H1 (cell line): Measurements from ENCODE around the gene WASF3. TPM values are rescaled to one million over a fixed set of nuclear protein-coding genes. Genes with fewer than 3 reads are reported as not detected.

Experiments used
- CTCF ChIA-PET: fragments of 300-600 bp; sonication (Branson Sonifier 250); formaldehyde crosslinking; loops from one replicate; lab custom pipeline; 2021; ENCODE audit not compliant: partially characterized antibody; lab: Charles Lee
- POLR2A ChIA-PET: fragments of 300-600 bp; sonication (Branson Sonifier 250); formaldehyde crosslinking; loops from one replicate; lab custom pipeline; 2021; ENCODE audit warnings: inconsistent platforms; ENCODE audit not compliant: partially characterized antibody; lab: Charles Lee
- DNase-seq, 2 experiments: peaks; one replicate each; pipeline versions ENCODE4 v3.0.0 to v3.0.0-alpha.2; 2010 to 2022; ENCODE audit warnings: low spot score in 2 of 2, low read depth in 1 of 2, mixed read lengths in 1 of 2
- FAIRE-seq: peaks from 2 replicates; lab custom pipeline; 2011; peaks lifted over from hg19 to GRCh38; lab: Jason Lieb, UNC
- H2AFZ ChIP-seq: 2 replicates; pipeline ENCODE4 v1.8.1; 2012; ENCODE audit warnings: low read length, inconsistent platforms
- H2AK5ac ChIP-seq: 2 replicates; pipeline ENCODE4 v1.6.1; 2013; ENCODE audit warnings: low read depth, low read length
- H2BK120ac ChIP-seq: replicated peaks from 2 replicates; pipeline ENCODE3; 2013; ENCODE audit warnings: low read depth, low read length, inconsistent platforms
- H2BK12ac ChIP-seq: 2 replicates; pipeline ENCODE4 v1.6.1; 2013; ENCODE audit warnings: low read depth, low read length
- H2BK15ac ChIP-seq: 2 replicates; pipeline ENCODE4 v1.6.1; 2013; ENCODE audit warnings: low read length
- H2BK20ac ChIP-seq: 2 replicates; pipeline ENCODE4 v1.6.1; 2013; ENCODE audit warnings: low read length
- H2BK5ac ChIP-seq: 2 replicates; pipeline ENCODE4 v1.6.1; 2013; ENCODE audit warnings: low read depth, low read length
- H3K14ac ChIP-seq: 2 replicates; pipeline ENCODE4 v1.6.1; 2013; ENCODE audit warnings: inconsistent platforms; ENCODE audit not compliant: insufficient read length
- H3K18ac ChIP-seq: 2 replicates; pipeline ENCODE4 v1.6.1; 2013; ENCODE audit warnings: low read length; ENCODE audit errors: extremely low read depth
- H3K23ac ChIP-seq: 2 replicates; pipeline ENCODE4 v1.6.1; 2013; ENCODE audit warnings: inconsistent platforms; ENCODE audit not compliant: insufficient read length
- H3K23me2 ChIP-seq: 2 replicates; pipeline ENCODE4 v1.6.1; 2013; ENCODE audit warnings: low read depth, low read length
- H3K27ac ChIP-seq: 2 replicates; pipeline ENCODE4 v1.6.1; 2011; ENCODE audit warnings: low read depth, low read length, inconsistent platforms
- H3K27me3 ChIP-seq, 4 experiments: replicated peaks in 1 of 4; 1 replicate in 1 of 4; 2 replicates in 3 of 4; pipeline versions ENCODE4 v1.6.1 to v1.8.1; 2011 to 2013; ENCODE audit warnings: low read length in 3 of 4, mild to moderate bottlenecking in 3 of 4, inconsistent platforms in 2 of 4, mixed read lengths in 2 of 4, moderate library complexity in 1 of 4; ENCODE audit not compliant: control insufficient read depth in 3 of 4, insufficient read depth in 3 of 4; ENCODE audit errors: extremely low read depth in 1 of 4
- H3K36me3 ChIP-seq, 4 experiments: 2 replicates each; pipeline versions ENCODE4 v1.6.1 to v1.8.1; 2011 to 2013; ENCODE audit warnings: mild to moderate bottlenecking in 4 of 4, low read length in 3 of 4, moderate library complexity in 2 of 4, control low read depth in 1 of 4, inconsistent platforms in 1 of 4; ENCODE audit not compliant: insufficient read depth in 4 of 4, control insufficient read depth in 2 of 4
- H3K4ac ChIP-seq: replicated peaks from 2 replicates; pipeline ENCODE3; 2013; ENCODE audit warnings: low read length, low read depth, mixed read lengths, inconsistent platforms; ENCODE audit not compliant: insufficient read length
- H3K4me1 ChIP-seq, 4 experiments: replicated peaks in 1 of 4; 1 replicate in 1 of 4; 2 replicates in 3 of 4; pipeline versions ENCODE4 v1.6.1 to v1.8.1; 2011 to 2013; ENCODE audit warnings: low read length in 3 of 4, inconsistent platforms in 2 of 4, mixed read lengths in 1 of 4; ENCODE audit not compliant: insufficient read depth in 4 of 4, control insufficient read depth in 3 of 4
- H3K4me2 ChIP-seq, 2 experiments: 2 replicates each; pipeline versions ENCODE4 v1.6.1 to v1.8.1; 2011 to 2013; ENCODE audit warnings: low read depth in 2 of 2, low read length in 2 of 2, control low read depth in 1 of 2, inconsistent platforms in 1 of 2, mild to moderate bottlenecking in 1 of 2; ENCODE audit not compliant: insufficient read depth in 1 of 2
- H3K4me3 ChIP-seq, 4 experiments: fragments of 200-600, 300-600 bp in 1 of 4; sonication (generic), shearing (Covaris generic), sonication (Bioruptor Twin) in 1 of 4; 2 replicates each; pipeline versions ENCODE4 v1.5.1 to v1.8.1; 2011 to 2016; ENCODE audit warnings: low read length in 4 of 4, low read depth in 3 of 4, control low read depth in 2 of 4, inconsistent platforms in 2 of 4, mild to moderate bottlenecking in 2 of 4, mixed read lengths in 1 of 4, moderate library complexity in 1 of 4; ENCODE audit not compliant: insufficient read depth in 2 of 4; ENCODE audit errors: extremely low read depth in 1 of 4
- H3K56ac ChIP-seq: replicated peaks from 2 replicates; pipeline ENCODE3; 2013; ENCODE audit warnings: low read depth, mild to moderate bottlenecking, mixed read lengths, low read length, inconsistent platforms; ENCODE audit not compliant: insufficient read length
- H3K79me1 ChIP-seq: 2 replicates; pipeline ENCODE4 v1.6.1; 2013; ENCODE audit warnings: low read depth, low read length, control low read depth
- H3K79me2 ChIP-seq, 2 experiments: 2 replicates each; pipeline versions ENCODE4 v1.6.1 to v1.8.1; 2012 to 2013; ENCODE audit warnings: low read length in 2 of 2, mild to moderate bottlenecking in 2 of 2, inconsistent platforms in 1 of 2; ENCODE audit not compliant: insufficient read depth in 2 of 2, control insufficient read depth in 1 of 2
- H3K9ac ChIP-seq, 4 experiments: replicated peaks in 1 of 4; 1 replicate in 1 of 4; 2 replicates in 3 of 4; pipeline versions ENCODE4 v1.6.1 to v1.8.1; 2011 to 2013; ENCODE audit warnings: low read depth in 3 of 4, low read length in 3 of 4, control low read depth in 2 of 4, mild to moderate bottlenecking in 2 of 4, moderate library complexity in 2 of 4, inconsistent platforms in 1 of 4; ENCODE audit errors: extremely low read depth in 1 of 4
- H3K9me3 ChIP-seq, 2 experiments: 2 replicates each; pipeline versions ENCODE4 v1.6.1 to v1.8.1; 2012 to 2013; ENCODE audit warnings: mild to moderate bottlenecking in 2 of 2, moderate library complexity in 2 of 2, control low read depth in 1 of 2, inconsistent platforms in 1 of 2, low read depth in 1 of 2, low read length in 1 of 2, mixed read lengths in 1 of 2; ENCODE audit not compliant: insufficient read depth in 2 of 2
- H4K20me1 ChIP-seq, 2 experiments: replicated peaks in 1 of 2; 2 replicates each; pipeline versions ENCODE3 to v1.8.1; 2011 to 2013; ENCODE audit warnings: inconsistent platforms in 2 of 2, low read length in 2 of 2, mild to moderate bottlenecking in 1 of 2; ENCODE audit not compliant: insufficient read depth in 2 of 2, control insufficient read depth in 1 of 2
- H4K5ac ChIP-seq: 2 replicates; pipeline ENCODE4 v1.6.1; 2013; ENCODE audit warnings: low read length, low read depth, mixed read lengths, inconsistent platforms; ENCODE audit not compliant: insufficient read length
- H4K8ac ChIP-seq: 2 replicates; pipeline ENCODE4 v1.8.0; 2013; ENCODE audit warnings: mild to moderate bottlenecking, moderate library complexity, low read length, inconsistent platforms; ENCODE audit not compliant: insufficient read depth; ENCODE audit errors: extremely low read depth
- H4K91ac ChIP-seq: replicated peaks from 2 replicates; pipeline ENCODE3; 2013; ENCODE audit warnings: low read length, mixed read lengths, inconsistent platforms; ENCODE audit not compliant: insufficient read length
- BCL11A ChIP-seq, 2 experiments: IDR thresholded peaks; one replicate each; pipeline ENCODE4 v1.6.1; 2011; ENCODE audit warnings: low read depth in 2 of 2, low read length in 2 of 2, mild to moderate bottlenecking in 2 of 2
- CTCF ChIP-seq, 3 experiments: IDR thresholded peaks; 1 replicate in 2 of 3; 2 replicates in 1 of 3; pipeline versions ENCODE4 v1.5.1 to v1.6.1; 2011; ENCODE audit warnings: low read length in 3 of 3, mild to moderate bottlenecking in 3 of 3, inconsistent platforms in 2 of 3, low read depth in 1 of 3, moderate library complexity in 1 of 3; ENCODE audit not compliant: insufficient read depth in 1 of 3; ENCODE audit errors: control extremely low read depth in 1 of 3
- FOSL1 ChIP-seq: IDR thresholded peaks from 2 replicates; pipeline ENCODE4 v1.6.1; 2011; ENCODE audit warnings: mild to moderate bottlenecking, low read depth, low read length, moderate library complexity; ENCODE audit not compliant: insufficient read depth
- HDAC2 ChIP-seq, 2 experiments: fragments of 300-600 bp in 1 of 2; sonication (generic) in 1 of 2; IDR thresholded peaks; 2 replicates each; pipeline ENCODE4 v1.6.1; 2011 to 2012; ENCODE audit warnings: low read depth in 2 of 2, low read length in 2 of 2, mild to moderate bottlenecking in 2 of 2, moderate library complexity in 2 of 2, borderline replicate concordance in 1 of 2, inconsistent platforms in 1 of 2
- KDM5A ChIP-seq: fragments of 200-600 bp; IDR thresholded peaks from 2 replicates; pipeline ENCODE4 v1.7.1; 2012; ENCODE audit warnings: mild to moderate bottlenecking, low read length, inconsistent platforms, mixed read lengths
- POLR2A ChIP-seq, 2 experiments: IDR thresholded peaks; 1 replicate in 1 of 2; 2 replicates in 1 of 2; pipeline ENCODE4 v1.6.1; 2011; ENCODE audit warnings: low read depth in 2 of 2, low read length in 2 of 2, mild to moderate bottlenecking in 2 of 2; ENCODE audit errors: control extremely low read depth in 1 of 2
- POU5F1 ChIP-seq: IDR thresholded peaks from 2 replicates; pipeline ENCODE4 v1.6.1; 2011; ENCODE audit warnings: low read depth, mild to moderate bottlenecking, low read length, moderate library complexity
- RAD21 ChIP-seq, 2 experiments: IDR thresholded peaks in 1 of 2; conservative IDR thresholded peaks in 1 of 2; 2 replicates each; pipeline ENCODE4 v1.6.1; 2011; ENCODE audit warnings: low read depth in 2 of 2, low read length in 2 of 2, improper control_type of control experiment in 1 of 2, inconsistent platforms in 1 of 2, mild to moderate bottlenecking in 1 of 2, moderate library complexity in 1 of 2
- SIN3A ChIP-seq, 2 experiments: IDR thresholded peaks in 1 of 2; conservative IDR thresholded peaks in 1 of 2; 2 replicates each; pipeline ENCODE4 v1.6.1; 2011 to 2012; ENCODE audit warnings: low read length in 2 of 2, improper control_type of control experiment in 1 of 2, low read depth in 1 of 2, mild to moderate bottlenecking in 1 of 2
- SUZ12 ChIP-seq: fragments of 200-600 bp; sonication (generic); IDR thresholded peaks from 2 replicates; pipeline ENCODE4 v1.6.1; 2012; ENCODE audit warnings: mild to moderate bottlenecking, inconsistent platforms, low read length, moderate library complexity, mixed read lengths
- TBP ChIP-seq: IDR thresholded peaks from 2 replicates; pipeline ENCODE4 v1.6.1; 2011; ENCODE audit warnings: low read depth, low read length, improper control_type of control experiment
- WGBS, 2 experiments: shearing (Covaris generic) in 1 of 2; methylation state at CpG; one replicate each; pipeline versions ENCODE4 v1.1.6 to v1.1.7; 2013 to 2015; ENCODE audit warnings: low lambda C conversion rate in 2 of 2, mixed read lengths in 2 of 2, inconsistent platforms in 1 of 2, low coverage in 1 of 2, missing lambda C conversion rate in 1 of 2; ENCODE audit not compliant: insufficient replicate concordance in 2 of 2, insufficient coverage in 1 of 2, insufficient read length in 1 of 2; ENCODE audit errors: extremely low coverage in 1 of 2, missing lambda C conversion rate in 1 of 2; 5-methylcytosine and 5-hydroxymethylcytosine counted together
- polyA plus RNA-seq, 7 experiments: library from polyadenylated mRNA; depleted of rRNA in 3 of 7; stranded (reverse) in 5 of 7; unstranded in 2 of 7; fragments of >200 nt in 5 of 7; fragments of 200-250 nt in 2 of 7; gene quantifications; 1 replicate in 5 of 7; 2 replicates in 1 of 7; 4 replicates in 1 of 7; pipeline versions ENCODE4 v1.2.1 to v1.2.3, GENCODE V29; 2011 to 2013; ENCODE audit warnings: missing spikeins in 2 of 7, mixed read lengths in 2 of 7
- total RNA-seq: library from RNA; stranded (reverse); fragmentation: NEBNext Ultra II Directional; extraction: Animal tissue kit (Norgen Biotek cat#: 25700); gene quantifications from 2 replicates; pipeline ENCODE4 v1.2.1, GENCODE V29; 2021

WASF3 gene
- total and polyA plus RNA-seq, 2 of the 8 experiments (the other 6 are each of a cell fraction or from before 2014, with no cell fraction given), result 18.7 to 39.8 TPM

GRCh38 chr13:26706381-26706780, 148.9 kb downstream of the WASF3 start:
- H3K79me1 ChIP-seq, result no peaks in the 10 kb centered on the region
- no peaks in the 10 kb centered on the region for H3K36me3 ChIP-seq
- H3K14ac ChIP-seq, result no peak overlapping the region
- FAIRE-seq (no peak), DNase-seq (no peak)
- H3K23me2 ChIP-seq, result no peaks in the 10 kb centered on the region
- H3K4ac ChIP-seq, result no peak overlapping the region
- H2BK15ac ChIP-seq, result no peak overlapping the region
- H2BK20ac ChIP-seq, result no peak overlapping the region
- H2AK5ac ChIP-seq, result no peak overlapping the region
- no peak overlapping the region for H3K23ac ChIP-seq
- H2BK5ac ChIP-seq, result no peak overlapping the region
- TF ChIP-seq TBP (no peak), BCL11A (IDR thresholded peaks at IDR 0.05; ENCODE audit: low read depth in 2 of 2, low read length in 2 of 2) (no peak), CTCF (IDR thresholded peaks at IDR 0.05; ENCODE audit: control extremely low read depth in 1 of 3, insufficient read depth in 1 of 3, low read depth in 1 of 3, low read length in 3 of 3) (peak; percentile 2 to 27 (median 10); a peak in 3 of 4 replicates), FOSL1 (no peak), HDAC2 (IDR thresholded peaks at IDR 0.05; ENCODE audit: borderline replicate concordance in 1 of 2, low read depth in 2 of 2, low read length in 2 of 2) (no peak), POU5F1 (no peak), RAD21 (IDR thresholded peaks at IDR 0.05 in 1 of 2, conservative IDR thresholded peaks at IDR 0.05 in 1 of 2; ENCODE audit: low read depth in 2 of 2, low read length in 2 of 2) (peak in 1 of 2 experiments; percentile 3; a peak in 2 of 4 replicates), SUZ12 (no peak), SIN3A (conservative IDR thresholded peaks at IDR 0.05 in 1 of 2, IDR thresholded peaks at IDR 0.05 in 1 of 2; ENCODE audit: low read depth in 1 of 2, low read length in 2 of 2) (no peak), KDM5A (no peak), POLR2A (IDR thresholded peaks at IDR 0.05; ENCODE audit: control extremely low read depth in 1 of 2, low read depth in 2 of 2, low read length in 2 of 2) (no peak)
- H3K79me2 ChIP-seq, result no peaks in the 10 kb centered on the region
- H3K27ac ChIP-seq, result no peak overlapping the region
- POLR2A ChIA-PET, result no interaction called here
- H4K20me1 ChIP-seq, result no peaks in the 10 kb centered on the region
- H4K8ac ChIP-seq, result no peak overlapping the region
- no peak overlapping the region for H2AFZ ChIP-seq
- H3K9ac ChIP-seq, result no peak overlapping the region
- peaks cover 1 to 10% (median 4%) of the 10 kb centered on the region in 4 experiments; a peak in 5 of 7 replicates for H3K4me1 ChIP-seq
- no peak overlapping the region for H3K4me2 ChIP-seq
- no peaks in the 10 kb centered on the region for H3K27me3 ChIP-seq
- H2BK12ac ChIP-seq, result no peak overlapping the region
- no peak overlapping the region for H2BK120ac ChIP-seq
- no peak overlapping the region for H4K91ac ChIP-seq
- no peak overlapping the region for H3K4me3 ChIP-seq
- 58% methylated on average over 7 of the region's 7 CpGs; no CpG with 5 or more reads in 1 of the 2 experiments for WGBS, 2 experiments
- no peak overlapping the region for H3K18ac ChIP-seq
- no peak overlapping the region for H4K5ac ChIP-seq
- H3K56ac ChIP-seq, result no peak overlapping the region
- CTCF ChIA-PET, result interaction anchor here (0.7 to 11.9 kb wide), 19 partner anchors 8 to 548 kb away, joined by 3 to 131 read pairs (median 4); no protein-coding TSS in a partner anchor
- no peaks in the 10 kb centered on the region for H3K9me3 ChIP-seq
